CD8-positive, alpha-beta memory T cell (primary cell): ENCODE measurements around the gene TRIM68. TPM values are rescaled to one million over a fixed set of nuclear protein-coding genes. Genes with fewer than 3 reads are reported as not detected.

Experiments
- CTCF ChIA-PET: fragments of 350-600 bp; sonication (Branson Sonifier 250); formaldehyde crosslinking; loops from one replicate; lab custom pipeline; 2021; ENCODE audit warnings: antibody characterized with exemption; lab: Charles Lee
- POLR2A ChIA-PET: fragments of 350-600 bp; sonication (Branson Sonifier 250); formaldehyde crosslinking; loops from one replicate; lab custom pipeline; 2021; ENCODE audit warnings: antibody characterized with exemption; lab: Charles Lee
- DNase-seq, 5 donors: peaks; one replicate each; pipeline versions ENCODE4 v3.0.0 to v3.0.0-alpha.2; 2020 to 2022; ENCODE audit warnings: mixed read lengths in 1 of 5
- H3K27ac ChIP-seq: one replicate; pipeline ENCODE4 v1.7.0; 2013; ENCODE audit warnings: low read depth, mild to moderate bottlenecking, low read length, moderate library complexity
- H3K27me3 ChIP-seq: 2 replicates; pipeline ENCODE4 v1.7.0; 2013; ENCODE audit warnings: low read length, mild to moderate bottlenecking; ENCODE audit not compliant: insufficient read depth, poor library complexity, severe bottlenecking
- H3K36me3 ChIP-seq: 2 replicates; pipeline ENCODE4 v1.7.0; 2013; ENCODE audit warnings: mild to moderate bottlenecking, low read length, moderate library complexity; ENCODE audit not compliant: insufficient read depth
- H3K4me1 ChIP-seq: 2 replicates; pipeline ENCODE4 v1.7.0; 2013; ENCODE audit warnings: mild to moderate bottlenecking, low read length, moderate library complexity; ENCODE audit not compliant: insufficient read depth
- H3K4me3 ChIP-seq: 2 replicates; pipeline ENCODE4 v1.7.0; 2013; ENCODE audit warnings: mild to moderate bottlenecking, low read length
- H3K9me3 ChIP-seq: 2 replicates; pipeline ENCODE4 v1.7.0; 2013; ENCODE audit warnings: mild to moderate bottlenecking, low read length
- H3K27ac Mint-ChIP-seq, 8 donors: one replicate each; pipeline ENCODE4 v1.8.0; 2020 to 2021; ENCODE audit warnings: mixed read lengths in 8 of 8, mild to moderate bottlenecking in 6 of 8, inconsistent platforms in 3 of 8, moderate library complexity in 3 of 8
- H3K27me3 Mint-ChIP-seq, 2 donors: one replicate each; pipeline ENCODE4 v1.8.0; 2020 to 2021; ENCODE audit warnings: mixed read lengths in 2 of 2, mild to moderate bottlenecking in 1 of 2, moderate library complexity in 1 of 2
- H3K36me3 Mint-ChIP-seq, 3 donors: one replicate each; pipeline ENCODE4 v1.8.0; 2020 to 2021; ENCODE audit warnings: mixed read lengths in 3 of 3, inconsistent platforms in 1 of 3, mild to moderate bottlenecking in 1 of 3
- H3K4me1 Mint-ChIP-seq, 3 donors: one replicate each; pipeline ENCODE4 v1.8.0; 2020 to 2021; ENCODE audit warnings: mixed read lengths in 3 of 3, inconsistent platforms in 1 of 3, mild to moderate bottlenecking in 1 of 3
- H3K4me3 Mint-ChIP-seq, 7 donors: one replicate each; pipeline ENCODE4 v1.8.0; 2020 to 2021; ENCODE audit warnings: mixed read lengths in 7 of 7, mild to moderate bottlenecking in 6 of 7, moderate library complexity in 4 of 7, inconsistent platforms in 2 of 7
- H3K9me3 Mint-ChIP-seq, 5 donors: one replicate each; pipeline ENCODE4 v1.8.0; 2020 to 2022; ENCODE audit warnings: mixed read lengths in 5 of 5, mild to moderate bottlenecking in 3 of 5, moderate library complexity in 2 of 5, inconsistent platforms in 1 of 5
- polyA plus RNA-seq: library from polyadenylated mRNA; unstranded; fragments of 300-500 nt; fragmentation: Illumina TruSeq; gene quantifications from one replicate; pipeline ENCODE4 v1.2.3, GENCODE V29; 2021
- total RNA-seq, 2 experiments: library from RNA; stranded (reverse); gene quantifications; one replicate each; pipeline ENCODE4 v1.2.3, GENCODE V29; 2021

The TRIM68 gene
- total and polyA plus RNA-seq, 3 experiments from 2014 or later: 11.8 to 14.9 (median 12.2) TPM

GRCh38 chr11:4615856-4616444, 7.9 kb upstream of the TRIM68 start:
- Mint-ChIP-seq H3K36me3 (peaks cover 0 to 8% (median 0%) of the 10 kb centered on the region in 3 donors), H3K4me3 (no peak overlapping the region), H3K4me1 (peaks cover 0 to 1% (median 0%) of the 10 kb centered on the region in 3 donors), H3K9me3 (no peaks in the 10 kb centered on the region), H3K27ac (no peak overlapping the region), H3K27me3 (peaks cover 2 to 24% of the 10 kb centered on the region in 2 donors)
- DNase-seq: no peak
- POLR2A ChIA-PET: no interaction called here
- Histone ChIP-seq H3K9me3 (no peaks in the 10 kb centered on the region), H3K4me3 (no peak overlapping the region), H3K4me1 (no peaks in the 10 kb centered on the region), H3K27ac (no peak overlapping the region), H3K27me3 (no peaks in the 10 kb centered on the region), H3K36me3 (no peaks in the 10 kb centered on the region)
- CTCF ChIA-PET: no interaction called here

GRCh38 chr11:4611986-4612385, 4.0 kb upstream of the TRIM68 start:
- Histone ChIP-seq H3K36me3 (no peaks in the 10 kb centered on the region), H3K9me3 (no peaks in the 10 kb centered on the region), H3K4me3 (no peak overlapping the region), H3K4me1 (peaks cover 27% of the 10 kb centered on the region), H3K27ac (no peak overlapping the region), H3K27me3 (no peaks in the 10 kb centered on the region)
- ChIA-PET CTCF (no interaction called here), POLR2A (no interaction called here)
- peaks cover 0 to 3% of the 10 kb centered on the region in 2 donors for H3K27me3 Mint-ChIP-seq
- H3K36me3 Mint-ChIP-seq: peaks cover 0 to 10% (median 8%) of the 10 kb centered on the region in 3 donors
- peaks cover 32 to 36% (median 34%) of the 10 kb centered on the region in 3 donors for H3K4me1 Mint-ChIP-seq
- H3K27ac Mint-ChIP-seq: no peak overlapping the region
- no peak for DNase-seq
- H3K4me3 Mint-ChIP-seq: no peak overlapping the region
- H3K9me3 Mint-ChIP-seq: no peaks in the 10 kb centered on the region

GRCh38 chr11:4610258-4610935, 2.4 kb upstream of the TRIM68 start:
- Mint-ChIP-seq H3K27ac (peak overlapping the region; percentile 70 to 97 (median 95)), H3K9me3 (no peaks in the 10 kb centered on the region), H3K27me3 (no peaks in the 10 kb centered on the region), H3K4me1 (peaks cover 44 to 52% (median 50%) of the 10 kb centered on the region in 3 donors), H3K36me3 (peaks cover 0 to 10% (median 10%) of the 10 kb centered on the region in 3 donors), H3K4me3 (peak overlapping the region; percentile 64 to 92 (median 80))
- Histone ChIP-seq H3K36me3 (no peaks in the 10 kb centered on the region), H3K27ac (peak overlapping the region; percentile 14), H3K9me3 (no peaks in the 10 kb centered on the region), H3K4me1 (peaks cover 37% of the 10 kb centered on the region), H3K4me3 (peak overlapping the region; percentile 48), H3K27me3 (no peaks in the 10 kb centered on the region)
- POLR2A ChIA-PET: no interaction called here
- DNase-seq: peak in 3 of 5 donors; percentile 11 to 49 (median 11)
- CTCF ChIA-PET: interaction anchor here (2.4 kb wide), 1 partner anchor 27 kb away, joined by 6 read pairs; the partner anchor contains the start of gene OR51D1

GRCh38 chr11:4607096-4607495, 935 bp downstream of the TRIM68 start:
- peaks cover 4 to 41% (median 9%) of the 10 kb centered on the region in 3 donors for H3K36me3 Mint-ChIP-seq
- CTCF ChIA-PET: interaction anchor here (1.6 kb wide), 1 partner anchor 30 kb away, joined by 5 read pairs; no protein-coding TSS in a partner anchor
- no peak for DNase-seq
- POLR2A ChIA-PET: no interaction called here
- H3K9me3 Mint-ChIP-seq: no peaks in the 10 kb centered on the region
- H3K9me3 ChIP-seq: no peaks in the 10 kb centered on the region
- no peaks in the 10 kb centered on the region for H3K27me3 ChIP-seq
- H3K4me3 ChIP-seq: peak overlapping the region; percentile 80
- H3K4me3 Mint-ChIP-seq: peak overlapping the region; percentile 92 to 99 (median 95)
- peaks cover 15% of the 10 kb centered on the region for H3K36me3 ChIP-seq
- H3K27me3 Mint-ChIP-seq: no peaks in the 10 kb centered on the region
- peaks cover 37% of the 10 kb centered on the region for H3K4me1 ChIP-seq
- peak overlapping the region; percentile 70 to 98 (median 96) for H3K27ac Mint-ChIP-seq
- peak overlapping the region; percentile 77 for H3K27ac ChIP-seq
- H3K4me1 Mint-ChIP-seq: peaks cover 50 to 64% (median 61%) of the 10 kb centered on the region in 3 donors

- peaks cover 21% of the 10 kb centered on the region for H3K36me3 ChIP-seq
- peak overlapping the region in 5 of 8 donors; percentile 14 to 96 (median 20) for H3K27ac Mint-ChIP-seq
- H3K4me1 ChIP-seq: peaks cover 37% of the 10 kb centered on the region
- CTCF ChIA-PET: interaction anchor here (1.6 kb wide), 1 partner anchor 30 kb away, joined by 5 read pairs; no protein-coding TSS in a partner anchor
- no peaks in the 10 kb centered on the region for H3K27me3 ChIP-seq
- H3K36me3 Mint-ChIP-seq: peaks cover 4 to 48% (median 13%) of the 10 kb centered on the region in 3 donors
- no peaks in the 10 kb centered on the region for H3K9me3 ChIP-seq
- H3K4me3 Mint-ChIP-seq: peak overlapping the region; percentile 92 to 99 (median 95)
- H3K4me1 Mint-ChIP-seq: peaks cover 50 to 64% (median 61%) of the 10 kb centered on the region in 3 donors
- no peak for DNase-seq
- H3K27ac ChIP-seq: no peak overlapping the region
- no peaks in the 10 kb centered on the region for H3K27me3 Mint-ChIP-seq
- POLR2A ChIA-PET: no interaction called here
- peak overlapping the region; percentile 80 for H3K4me3 ChIP-seq
- H3K9me3 Mint-ChIP-seq: no peaks in the 10 kb centered on the region
Measured at GRCh38 chr11:4606231-4607015, 1.6 kb downstream of the TRIM68 start.

GRCh38 chr11:4605057-4605456, 3.0 kb downstream of the TRIM68 start:
- H3K36me3 Mint-ChIP-seq: peaks cover 4 to 61% (median 24%) of the 10 kb centered on the region in 3 donors
- H3K27ac Mint-ChIP-seq: peak overlapping the region in 1 of 8 donors; percentile 79
- H3K4me1 Mint-ChIP-seq: peaks cover 43 to 55% (median 54%) of the 10 kb centered on the region in 3 donors
- ChIA-PET POLR2A (no interaction called here), CTCF (interaction anchor here (1.2 kb wide), 1 partner anchor 32 kb away, joined by 4 read pairs; the partner anchor contains the start of gene OR51D1)
- Histone ChIP-seq H3K36me3 (peaks cover 35% of the 10 kb centered on the region), H3K4me1 (peaks cover 29% of the 10 kb centered on the region), H3K4me3 (no peak overlapping the region), H3K27ac (no peak overlapping the region), H3K27me3 (no peaks in the 10 kb centered on the region), H3K9me3 (no peaks in the 10 kb centered on the region)
- H3K27me3 Mint-ChIP-seq: no peaks in the 10 kb centered on the region
- H3K4me3 Mint-ChIP-seq: peak overlapping the region in 1 of 7 donors; percentile 92
- no peak for DNase-seq
- no peaks in the 10 kb centered on the region for H3K9me3 Mint-ChIP-seq

- H3K27me3 Mint-ChIP-seq: no peaks in the 10 kb centered on the region
- no peak within 1 kb of the TSS for H3K4me3 ChIP-seq
- H3K27ac ChIP-seq: no peak within 1 kb of the TSS
- no peak within 1 kb of the TSS for H3K27ac Mint-ChIP-seq
- peaks cover 0 to 30% (median 11%) of the 10 kb centered on the region in 3 donors for H3K36me3 Mint-ChIP-seq
- no peak within 1 kb of the TSS for H3K4me3 Mint-ChIP-seq
- ChIA-PET CTCF (no interaction called here), POLR2A (no interaction called here)
- H3K4me1 ChIP-seq: no peaks in the 10 kb centered on the region
- peaks cover 0 to 6% (median 0%) of the 10 kb centered on the region in 3 donors for H3K4me1 Mint-ChIP-seq
- no peaks in the 10 kb centered on the region for H3K27me3 ChIP-seq
- H3K9me3 ChIP-seq: no peaks in the 10 kb centered on the region
- H3K9me3 Mint-ChIP-seq: no peaks in the 10 kb centered on the region
- no peak for DNase-seq
- peaks cover 7% of the 10 kb centered on the region for H3K36me3 ChIP-seq
Measured at GRCh38 chr11:4593739-4594138, 14.3 kb downstream of the TRIM68 start, which contains the start of gene OR52I1. OR52I1 (plus strand) TSS chr11:4594039; CDS start chr11:4594039, 0 bp downstream.
